ENCODE data around the gene DPH1.

DNA sequence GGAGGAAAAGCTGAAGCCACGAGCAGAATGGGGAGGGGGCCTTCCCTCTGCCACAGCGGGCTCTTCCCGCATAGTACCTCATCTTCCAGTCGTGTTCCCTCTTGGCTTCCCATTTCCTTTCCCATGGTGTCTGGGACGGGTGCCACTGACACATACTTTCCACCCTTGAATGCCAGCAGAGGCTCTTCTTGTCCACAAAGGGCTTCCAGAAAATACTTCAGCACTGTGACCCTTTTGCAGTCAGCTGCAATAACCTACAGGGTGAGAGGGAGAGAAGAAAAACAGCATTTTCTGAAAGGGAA lies 55.6 kb downstream of the DPH1 start:
- no peak for TF ChIP-seq CTCF (IDR thresholded peaks at IDR 0.05; ENCODE audit: low read depth, low read length)
- TF ChIP-seq EZH2phosphoT487 (IDR thresholded peaks at IDR 0.05; ENCODE audit: low read depth) = no peak
